ENCODE results near the gene IFT80. TPM values are rescaled to one million over a fixed set of nuclear protein-coding genes. Genes with fewer than 3 reads are reported as not detected.
A peak's percentile ranks its signal among the peaks of the same experiment; 100 is the strongest.

The IFT80 gene
- total RNA-seq (2014; rRNA removed) (9.1 and 9.3 TPM in 2 replicates), Bru-seq, nascent RNA (percentile 74 among the genes with signal in this experiment), BruChase-seq, experiment 1, labeled RNA remaining after a 6-hour chase (percentile 86 among the genes with signal in this experiment), BruChase-seq, experiment 2, labeled RNA remaining after a 2-hour chase (percentile 88 among the genes with signal in this experiment)
- long read RNA-seq, full-length matches to known transcripts: 4 of 18 reads
- long read RNA-seq, partial matches to known transcripts: 2 of 18 reads
- long read RNA-seq, other reads (novel, unspliced or antisense): 12 of 18 reads

GRCh38 chr3:160399125-160400029, at the start of gene IFT80, which contains the start of gene SMC4:
Gene IFT80 (minus strand): TSS chr3:160399225. CDS start chr3:160384600, 14,625 bp downstream.
Gene SMC4 (plus strand): TSS chr3:160399650. CDS start chr3:160400827, 1,177 bp downstream.
- Histone ChIP-seq H3K4me3 (ENCODE audit: low read length) (peak within 1 kb of the TSS; percentile 92), H3F3A (ENCODE audit: low read length, unreplicated experiment) (no peaks in the 10 kb centered on the region), H4K20me1 (ENCODE audit: low read length) (peaks cover 44% of the 10 kb centered on the region), H3K9ac (ENCODE audit: low read length) (peak within 1 kb of the TSS; percentile 97), H3K4me2 (ENCODE audit: low read length) (peak within 1 kb of the TSS; percentile 95), H3K27ac (ENCODE audit: low read length) (peak within 1 kb of the TSS; percentile 93), H3K79me2 (ENCODE audit: low read length) (peaks cover 76% of the 10 kb centered on the region), H3K9me3 (ENCODE audit: low read length) (no peaks in the 10 kb centered on the region), H3K27me3 (ENCODE audit: low read length) (no peaks in the 10 kb centered on the region), H2AFZ (ENCODE audit: low read length) (peak within 1 kb of the TSS; percentile 93), H3K4me1 (ENCODE audit: insufficient read depth, low read length) (peaks cover 29% of the 10 kb centered on the region), H3K9me2 (replicated peaks; ENCODE audit: low read length) (no peaks in the 10 kb centered on the region), H3K36me3 (ENCODE audit: low read depth, low read length) (peaks cover 28% of the 10 kb centered on the region)
- ChIA-PET CTCF (no interaction called here), POLR2A (ENCODE audit: unreplicated experiment) (no interaction called here)
- intact Hi-C loops (cut with micrococcal nuclease): loop anchor here (1.0 kb wide), 2 partner anchors 17 to 25 kb away; no protein-coding TSS in a partner anchor
- ATAC-seq (peak; percentile 90), DNase-seq (peak; percentile 98)
- BruUV-seq (replicated peaks): no TSS peak
- no peak for TF ChIP-seq EZH2phosphoT487 (IDR thresholded peaks at IDR 0.05; ENCODE audit: borderline replicate concordance, low read length)

GRCh38 chr3:160447544-160447943, 48.5 kb upstream of the IFT80 start:
- peaks cover 67% of the 10 kb centered on the region for H3K79me2 ChIP-seq (ENCODE audit: low read length)
- peak overlapping the region; percentile 69 for H3K9ac ChIP-seq (ENCODE audit: low read length)
- ATAC-seq: no peak
- TF ChIP-seq EZH2phosphoT487 (IDR thresholded peaks at IDR 0.05; ENCODE audit: borderline replicate concordance, low read length) (no peak), EZH2 (IDR thresholded peaks at IDR 0.05; ENCODE audit: low read length, unreplicated experiment) (no peak), CTCF (conservative IDR thresholded peaks at IDR 0.05; ENCODE audit: low read depth, low read length) (no peak)
- no peaks in the 10 kb centered on the region for H3F3A ChIP-seq (ENCODE audit: low read length, unreplicated experiment)
- DNase-seq: peak; percentile 69
- no peaks in the 10 kb centered on the region for H3K9me3 ChIP-seq (ENCODE audit: low read length)
- H3K27me3 ChIP-seq (ENCODE audit: low read length): no peaks in the 10 kb centered on the region
- peaks cover 9% of the 10 kb centered on the region; the same call in 1 of the 2 replicates for H4K20me1 ChIP-seq (ENCODE audit: low read length)
- H3K4me3 ChIP-seq (ENCODE audit: low read length): peak overlapping the region; percentile 76
- peak overlapping the region; percentile 5; the same call in 1 of the 2 replicates for H3K27ac ChIP-seq (ENCODE audit: low read length)
- ChIA-PET POLR2A (ENCODE audit: unreplicated experiment) (no interaction called here), CTCF (no interaction called here)
- H3K36me3 ChIP-seq (ENCODE audit: low read depth, low read length): peaks cover 11% of the 10 kb centered on the region; the same call in 1 of the 2 replicates
- peak overlapping the region; percentile 91 for H3K4me2 ChIP-seq (ENCODE audit: low read length)
- H3K4me1 ChIP-seq (ENCODE audit: insufficient read depth, low read length): peaks cover 48% of the 10 kb centered on the region
- no peaks in the 10 kb centered on the region for H3K9me2 ChIP-seq (replicated peaks; ENCODE audit: low read length)
- H2AFZ ChIP-seq (ENCODE audit: low read length): no peak overlapping the region
- no TSS peak for BruUV-seq (replicated peaks)
- intact Hi-C loops (cut with micrococcal nuclease): loop anchor here (5.0 kb wide), 1 partner anchor 115 kb away; no protein-coding TSS in a partner anchor

GRCh38 chr3:160446522-160447056, 47.6 kb upstream of the IFT80 start:
- ATAC-seq (no peak), DNase-seq (no peak)
- peaks cover 11% of the 10 kb centered on the region; the same call in 1 of the 2 replicates for H3K36me3 ChIP-seq (ENCODE audit: low read depth, low read length)
- no peaks in the 10 kb centered on the region for H3K9me3 ChIP-seq (ENCODE audit: low read length)
- H3K4me2 ChIP-seq (ENCODE audit: low read length): peak overlapping the region; percentile 91
- peaks cover 9% of the 10 kb centered on the region; the same call in 1 of the 2 replicates for H4K20me1 ChIP-seq (ENCODE audit: low read length)
- H3K4me1 ChIP-seq (ENCODE audit: insufficient read depth, low read length): peaks cover 46% of the 10 kb centered on the region
- CTCF ChIA-PET: no interaction called here
- no peaks in the 10 kb centered on the region for H3K27me3 ChIP-seq (ENCODE audit: low read length)
- H3F3A ChIP-seq (ENCODE audit: low read length, unreplicated experiment): no peaks in the 10 kb centered on the region
- H3K9me2 ChIP-seq (replicated peaks; ENCODE audit: low read length): no peaks in the 10 kb centered on the region
- peak overlapping the region; percentile 69; the same call in 1 of the 2 replicates for H3K9ac ChIP-seq (ENCODE audit: low read length)
- TF ChIP-seq CTCF (conservative IDR thresholded peaks at IDR 0.05; ENCODE audit: low read depth, low read length) (no peak), EZH2 (IDR thresholded peaks at IDR 0.05; ENCODE audit: low read length, unreplicated experiment) (no peak), EZH2phosphoT487 (IDR thresholded peaks at IDR 0.05; ENCODE audit: borderline replicate concordance, low read length) (no peak)
- peak overlapping the region; percentile 76 for H3K4me3 ChIP-seq (ENCODE audit: low read length)
- no peak overlapping the region for H3K27ac ChIP-seq (ENCODE audit: low read length)
- intact Hi-C loops (cut with micrococcal nuclease): loop anchor here (5.0 kb wide), 1 partner anchor 116 kb away; no protein-coding TSS in a partner anchor
- POLR2A ChIA-PET (ENCODE audit: unreplicated experiment): no interaction called here
- BruUV-seq (replicated peaks): no TSS peak
- no peak overlapping the region for H2AFZ ChIP-seq (ENCODE audit: low read length)
- H3K79me2 ChIP-seq (ENCODE audit: low read length): peaks cover 77% of the 10 kb centered on the region

Measured in PC-3 (cell line).